K562 (cell line): ENCODE results near the gene RAD23B. TPM values are rescaled to one million over a fixed set of nuclear protein-coding genes. Genes with fewer than 3 reads are reported as not detected.

Source experiments
- CTBP1 ChIP-seq: fragments of 450-650 bp; IDR thresholded peaks from 2 replicates; pipeline ENCODE4 v1.6.1; 2016; ENCODE audit warnings: borderline replicate concordance
- DNMT1 ChIP-seq: fragments of 450-650 bp; IDR thresholded peaks from 2 replicates; pipeline ENCODE4 v1.6.1; 2016; ENCODE audit warnings: antibody characterized with exemption, mild to moderate bottlenecking
- FOXA3 ChIP-seq, 2 experiments: fragments of 450-650 bp in 1 of 2; sonication (generic) in 1 of 2; formaldehyde crosslinking; IDR thresholded peaks in 1 of 2; conservative IDR thresholded peaks in 1 of 2; 2 replicates each; pipeline versions ENCODE4 v1.4.0 to v1.8.0; 2020 to 2022; ENCODE audit warnings: mild to moderate bottlenecking in 2 of 2, missing genetic modification reagents in 1 of 2
- FOXJ2 ChIP-seq: fragments of 200-800 bp; sonication (Bioruptor generic); IDR thresholded peaks from 2 replicates; pipeline ENCODE4 v1.6.1; 2016; ENCODE audit warnings: missing genetic modification characterization, missing compliant biosample characterization
- KDM1A ChIP-seq, 2 experiments: fragments of 450-650 bp; IDR thresholded peaks; 2 replicates each; pipeline ENCODE4 v1.6.1; 2016; ENCODE audit warnings: mild to moderate bottlenecking in 2 of 2
- KLF16 ChIP-seq: IDR thresholded peaks from 2 replicates; pipeline ENCODE4 v1.6.1; 2016; ENCODE audit warnings: antibody characterized with exemption
- NCOR1 ChIP-seq: fragments of 450-650 bp; IDR thresholded peaks from 2 replicates; pipeline ENCODE4 v1.6.1; 2016; ENCODE audit warnings: mild to moderate bottlenecking, moderate library complexity
- NFIC ChIP-seq: fragments of 450-650 bp; IDR thresholded peaks from 2 replicates; pipeline ENCODE4 v1.6.1; 2017; ENCODE audit warnings: mild to moderate bottlenecking, inconsistent platforms
- NR2C1 ChIP-seq, 2 experiments: fragments of 450-650 bp; IDR thresholded peaks; 2 replicates each; pipeline ENCODE4 v1.6.1; 2017; ENCODE audit warnings: mild to moderate bottlenecking in 2 of 2, antibody characterized with exemption in 1 of 2, inconsistent platforms in 1 of 2, missing compliant biosample characterization in 1 of 2, missing genetic modification characterization in 1 of 2
- SMAD4 ChIP-seq: fragments of 250-450 bp; sonication (Bioruptor Pico); conservative IDR thresholded peaks from 2 replicates; pipeline ENCODE4 v1.8.0; 2021; ENCODE audit warnings: inconsistent platforms, mild to moderate bottlenecking, moderate library complexity
- SOX6 ChIP-seq: fragments of 450-650 bp; IDR thresholded peaks from 2 replicates; pipeline ENCODE4 v1.6.1; 2014; ENCODE audit warnings: mild to moderate bottlenecking
- TAL1 ChIP-seq: fragments of 450-650 bp; IDR thresholded peaks from 2 replicates; pipeline ENCODE4 v1.6.1; 2016; ENCODE audit warnings: mild to moderate bottlenecking
- TCF7 ChIP-seq: sonication (generic); IDR thresholded peaks from 2 replicates; pipeline ENCODE4 v1.6.1; 2016; ENCODE audit warnings: antibody characterized with exemption, borderline replicate concordance
- TRIM24 ChIP-seq, 2 experiments: fragments of 450-650 bp; IDR thresholded peaks; 2 replicates each; pipeline ENCODE4 v1.6.1; 2016
- ZNF436 ChIP-seq: fragments of 250-450, 450-650 bp; sonication (Bioruptor Pico); formaldehyde crosslinking; IDR thresholded peaks from 2 replicates; pipeline ENCODE4 v1.7.0; 2020; ENCODE audit warnings: mild to moderate bottlenecking
- polyA plus RNA-seq, 8 experiments: library from polyadenylated mRNA; depleted of rRNA in 4 of 8; stranded (reverse) in 5 of 8; unstranded in 3 of 8; fragments of >200 nt; fragmentation: Nextera tagmentation in 2 of 8; fragmentation: Illumina TruSeq in 1 of 8; extraction: Ambion mirVana in 2 of 8; extraction: Trizol in 1 of 8; gene quantifications; 2 replicates each; pipeline versions ENCODE4 v1.2.1 to v1.2.3, GENCODE V29; 2011 to 2014; ENCODE audit warnings: inconsistent platforms in 1 of 8, missing spikeins in 1 of 8
- total RNA-seq, 7 experiments: library from RNA; depleted of rRNA in 6 of 7; stranded (reverse); fragments of >200 nt in 6 of 7; fragmentation: Illumina TruSeq in 2 of 7; extraction: Trizol in 2 of 7; gene quantifications; 2 replicates each; pipeline versions ENCODE4 v1.2.1 to v1.2.3, GENCODE V29; 2011 to 2021; ENCODE audit warnings: low replicate concordance in 1 of 7
- TF ChIP-seq, protein P1 (sequence below), 2 experiments: IDR thresholded peaks in 1 of 2; conservative IDR thresholded peaks in 1 of 2; 2 replicates each; pipeline ENCODE4 v1.6.1; 2016; ENCODE audit warnings: low read depth in 2 of 2, mild to moderate bottlenecking in 1 of 2, missing compliant biosample characterization in 1 of 2, missing genetic modification characterization in 1 of 2, moderate library complexity in 1 of 2
- TF ChIP-seq, protein P2 (sequence below), 2 experiments: fragments of 450-650 bp; IDR thresholded peaks; 2 replicates each; pipeline ENCODE4 v1.6.1; 2018; ENCODE audit warnings: mild to moderate bottlenecking in 2 of 2, low read depth in 1 of 2; ENCODE audit not compliant: partially characterized antibody in 2 of 2
- TF ChIP-seq, protein P3 (sequence below): sonication (generic); formaldehyde crosslinking; IDR thresholded peaks from 2 replicates; pipeline ENCODE4 v1.8.1; 2023; ENCODE audit warnings: mild to moderate bottlenecking, missing genetic modification reagents

Gene RAD23B
- total and polyA plus RNA-seq, 9 of the 15 experiments (the other 6 are each of a cell fraction or from before 2014, with no cell fraction given), result 14.5 to 184 (median 114) TPM

DNA sequence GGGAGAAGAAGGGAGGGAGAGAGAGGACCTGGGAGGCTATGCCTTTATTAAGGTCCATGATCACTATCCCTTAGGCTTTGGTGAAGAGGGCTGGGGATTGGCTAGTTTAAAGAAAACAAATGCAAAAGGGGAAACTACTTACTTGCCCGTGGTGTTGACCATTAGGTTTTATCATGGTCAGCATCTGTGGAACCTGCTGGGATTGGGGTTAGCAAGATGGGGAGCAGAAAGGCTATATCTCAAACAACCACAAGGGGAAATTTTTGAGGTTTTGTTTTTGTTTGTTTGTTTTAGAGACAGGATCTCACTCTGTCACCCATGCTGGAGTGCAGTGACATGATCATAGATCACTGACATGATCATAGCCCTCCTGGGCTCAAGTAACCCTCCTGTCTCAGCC is 9.0 kb upstream of the RAD23B start (continued):
- TF ChIP-seq, protein P1, sequence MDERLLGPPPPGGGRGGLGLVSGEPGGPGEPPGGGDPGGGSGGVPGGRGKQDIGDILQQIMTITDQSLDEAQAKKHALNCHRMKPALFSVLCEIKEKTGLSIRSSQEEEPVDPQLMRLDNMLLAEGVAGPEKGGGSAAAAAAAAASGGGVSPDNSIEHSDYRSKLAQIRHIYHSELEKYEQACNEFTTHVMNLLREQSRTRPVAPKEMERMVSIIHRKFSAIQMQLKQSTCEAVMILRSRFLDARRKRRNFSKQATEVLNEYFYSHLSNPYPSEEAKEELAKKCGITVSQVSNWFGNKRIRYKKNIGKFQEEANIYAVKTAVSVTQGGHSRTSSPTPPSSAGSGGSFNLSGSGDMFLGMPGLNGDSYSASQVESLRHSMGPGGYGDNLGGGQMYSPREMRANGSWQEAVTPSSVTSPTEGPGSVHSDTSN (CRISPR knock-in tag; IDR thresholded peaks at IDR 0.05; ENCODE audit: low read depth), result no peak
- TF ChIP-seq, protein P1 (tag; conservative IDR thresholded peaks at IDR 0.05; ENCODE audit: low read depth), result peak; percentile 74
- TF ChIP-seq FOXJ2 (peak; percentile 67), TCF7 (no peak), KDM1A (IDR thresholded peaks at IDR 0.05) (peak; percentile 65), NCOR1 (peak; percentile 55), KLF16 (peak; percentile 40), TRIM24 (IDR thresholded peaks at IDR 0.05) (peak; percentile 42 to 72; a peak in 2 of 4 replicates), SOX6 (peak; percentile 87), SMAD4 (CRISPR knock-in tag) (0 out of 2 replicates have a peak, but pooled peaks have one; percentile 7), FOXA3 (CRISPR knock-in tag; conservative IDR thresholded peaks at IDR 0.05 in 1 of 2, IDR thresholded peaks at IDR 0.05 in 1 of 2) (peak; percentile 59 to 96; a peak in 3 of 4 replicates), ZNF436 (CRISPR knock-in tag) (no peak), CTBP1 (peak; percentile 71), TAL1 (peak; percentile 87), NFIC (no peak), NR2C1 (IDR thresholded peaks at IDR 0.05) (no peak), NR2C1 (tag; IDR thresholded peaks at IDR 0.05) (0 out of 2 replicates have a peak, but pooled peaks have one; percentile 18), DNMT1 (no peak)
- TF ChIP-seq, protein P2, sequence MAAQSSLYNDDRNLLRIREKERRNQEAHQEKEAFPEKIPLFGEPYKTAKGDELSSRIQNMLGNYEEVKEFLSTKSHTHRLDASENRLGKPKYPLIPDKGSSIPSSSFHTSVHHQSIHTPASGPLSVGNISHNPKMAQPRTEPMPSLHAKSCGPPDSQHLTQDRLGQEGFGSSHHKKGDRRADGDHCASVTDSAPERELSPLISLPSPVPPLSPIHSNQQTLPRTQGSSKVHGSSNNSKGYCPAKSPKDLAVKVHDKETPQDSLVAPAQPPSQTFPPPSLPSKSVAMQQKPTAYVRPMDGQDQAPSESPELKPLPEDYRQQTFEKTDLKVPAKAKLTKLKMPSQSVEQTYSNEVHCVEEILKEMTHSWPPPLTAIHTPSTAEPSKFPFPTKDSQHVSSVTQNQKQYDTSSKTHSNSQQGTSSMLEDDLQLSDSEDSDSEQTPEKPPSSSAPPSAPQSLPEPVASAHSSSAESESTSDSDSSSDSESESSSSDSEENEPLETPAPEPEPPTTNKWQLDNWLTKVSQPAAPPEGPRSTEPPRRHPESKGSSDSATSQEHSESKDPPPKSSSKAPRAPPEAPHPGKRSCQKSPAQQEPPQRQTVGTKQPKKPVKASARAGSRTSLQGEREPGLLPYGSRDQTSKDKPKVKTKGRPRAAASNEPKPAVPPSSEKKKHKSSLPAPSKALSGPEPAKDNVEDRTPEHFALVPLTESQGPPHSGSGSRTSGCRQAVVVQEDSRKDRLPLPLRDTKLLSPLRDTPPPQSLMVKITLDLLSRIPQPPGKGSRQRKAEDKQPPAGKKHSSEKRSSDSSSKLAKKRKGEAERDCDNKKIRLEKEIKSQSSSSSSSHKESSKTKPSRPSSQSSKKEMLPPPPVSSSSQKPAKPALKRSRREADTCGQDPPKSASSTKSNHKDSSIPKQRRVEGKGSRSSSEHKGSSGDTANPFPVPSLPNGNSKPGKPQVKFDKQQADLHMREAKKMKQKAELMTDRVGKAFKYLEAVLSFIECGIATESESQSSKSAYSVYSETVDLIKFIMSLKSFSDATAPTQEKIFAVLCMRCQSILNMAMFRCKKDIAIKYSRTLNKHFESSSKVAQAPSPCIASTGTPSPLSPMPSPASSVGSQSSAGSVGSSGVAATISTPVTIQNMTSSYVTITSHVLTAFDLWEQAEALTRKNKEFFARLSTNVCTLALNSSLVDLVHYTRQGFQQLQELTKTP (IDR thresholded peaks at IDR 0.05; ENCODE audit: low read depth in 1 of 2, partially characterized antibody in 2 of 2), result peak in 1 of 2 experiments; percentile 46
- TF ChIP-seq, protein P3, sequence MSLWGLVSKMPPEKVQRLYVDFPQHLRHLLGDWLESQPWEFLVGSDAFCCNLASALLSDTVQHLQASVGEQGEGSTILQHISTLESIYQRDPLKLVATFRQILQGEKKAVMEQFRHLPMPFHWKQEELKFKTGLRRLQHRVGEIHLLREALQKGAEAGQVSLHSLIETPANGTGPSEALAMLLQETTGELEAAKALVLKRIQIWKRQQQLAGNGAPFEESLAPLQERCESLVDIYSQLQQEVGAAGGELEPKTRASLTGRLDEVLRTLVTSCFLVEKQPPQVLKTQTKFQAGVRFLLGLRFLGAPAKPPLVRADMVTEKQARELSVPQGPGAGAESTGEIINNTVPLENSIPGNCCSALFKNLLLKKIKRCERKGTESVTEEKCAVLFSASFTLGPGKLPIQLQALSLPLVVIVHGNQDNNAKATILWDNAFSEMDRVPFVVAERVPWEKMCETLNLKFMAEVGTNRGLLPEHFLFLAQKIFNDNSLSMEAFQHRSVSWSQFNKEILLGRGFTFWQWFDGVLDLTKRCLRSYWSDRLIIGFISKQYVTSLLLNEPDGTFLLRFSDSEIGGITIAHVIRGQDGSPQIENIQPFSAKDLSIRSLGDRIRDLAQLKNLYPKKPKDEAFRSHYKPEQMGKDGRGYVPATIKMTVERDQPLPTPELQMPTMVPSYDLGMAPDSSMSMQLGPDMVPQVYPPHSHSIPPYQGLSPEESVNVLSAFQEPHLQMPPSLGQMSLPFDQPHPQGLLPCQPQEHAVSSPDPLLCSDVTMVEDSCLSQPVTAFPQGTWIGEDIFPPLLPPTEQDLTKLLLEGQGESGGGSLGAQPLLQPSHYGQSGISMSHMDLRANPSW, result no peak
